H7 (cell line): Measurements from ENCODE around the gene LCN6. TPM values are rescaled to one million over a fixed set of nuclear protein-coding genes. Genes with fewer than 3 reads are reported as not detected.

Source experiments
- DNase-seq: peaks from one replicate; pipeline ENCODE4 v3.0.0; 2012
- H3K27me3 ChIP-seq: 2 replicates; pipeline ENCODE4 v1.6.0; 2011; ENCODE audit warnings: mild to moderate bottlenecking, low read length; ENCODE audit not compliant: control insufficient read depth, insufficient read depth
- H3K36me3 ChIP-seq: replicated peaks from 2 replicates; pipeline ENCODE4 v1.5.1; 2011; ENCODE audit warnings: low read length; ENCODE audit not compliant: control insufficient read depth, insufficient read depth
- H3K4me3 ChIP-seq: 2 replicates; pipeline ENCODE4 v1.5.1; 2011; ENCODE audit warnings: low read depth, mild to moderate bottlenecking, control low read depth, low read length, moderate library complexity; ENCODE audit not compliant: insufficient read depth
- total RNA-seq: library from RNA; depleted of rRNA; stranded (reverse); fragments of >200 nt; shearing (Covaris generic); gene quantifications from 2 replicates; pipeline ENCODE4 v1.2.3, GENCODE V29; 2014; rRNA removed

LCN6 gene
- total RNA-seq, 1 experiment from 2014 or later = not detected

GRCh38 chr9:136697821-136698526 is 50.4 kb downstream of the LCN6 start:
- Histone ChIP-seq H3K36me3 (no peaks in the 10 kb centered on the region), H3K4me3 (no peak overlapping the region), H3K27me3 (no peaks in the 10 kb centered on the region)
- no peak for DNase-seq

DNA sequence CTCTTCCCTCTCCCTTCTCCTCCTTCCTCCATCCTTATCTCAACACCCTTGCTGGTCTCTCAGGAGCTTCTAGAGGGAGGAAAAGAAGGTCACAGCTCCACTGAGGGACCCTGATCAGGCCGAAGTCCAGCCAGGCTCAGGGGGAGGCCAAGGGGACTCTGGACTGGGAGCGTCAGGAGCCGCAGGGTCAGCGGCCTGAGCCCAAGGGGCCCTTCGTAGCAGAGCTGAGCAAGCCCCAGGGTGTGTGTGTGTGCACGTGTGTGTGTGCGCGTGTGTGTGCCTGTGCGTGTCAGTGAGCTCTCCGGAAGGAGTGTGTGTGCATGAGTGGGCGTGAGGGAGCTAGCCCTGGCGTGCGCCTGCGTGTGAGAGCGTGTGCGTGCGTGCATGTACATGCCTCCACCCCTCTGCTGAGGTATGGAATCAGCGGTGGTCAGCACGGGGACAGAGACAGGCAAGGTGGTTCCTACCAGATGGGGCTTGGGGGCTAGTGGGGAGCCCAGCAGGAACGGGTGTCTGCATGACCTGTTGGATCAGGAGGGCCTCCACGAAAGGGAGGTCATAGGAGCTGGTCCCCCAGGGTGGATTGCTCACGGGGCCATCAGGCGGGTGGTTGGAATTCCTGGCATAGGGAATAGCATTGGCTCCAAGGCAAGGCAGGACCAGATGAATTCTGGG is 51.0 kb downstream of the LCN6 start:
- H3K27me3 ChIP-seq = no peaks in the 10 kb centered on the region
- no peaks in the 10 kb centered on the region for H3K36me3 ChIP-seq
- H3K4me3 ChIP-seq = no peak overlapping the region
- DNase-seq = no peak

DNA sequence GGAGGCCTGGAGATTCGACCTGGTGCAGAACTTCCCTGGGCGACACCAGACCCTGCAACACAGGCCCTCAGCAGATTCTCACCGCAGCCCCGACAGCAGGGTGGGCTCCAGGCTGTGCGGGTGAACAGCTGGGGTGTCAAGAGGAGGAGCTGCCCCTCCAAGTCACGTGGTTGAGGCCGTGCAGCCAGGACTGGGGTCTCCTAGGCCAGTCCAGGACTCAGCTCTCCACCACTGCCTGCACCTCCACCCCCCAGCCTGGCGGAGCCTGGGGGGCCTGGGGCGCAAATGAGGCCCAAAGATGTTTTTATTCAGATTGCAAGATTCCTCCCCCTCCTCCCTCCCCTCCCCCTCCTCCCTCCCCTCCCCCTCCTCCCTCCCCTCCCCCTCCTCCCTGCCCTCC is 51.8 kb downstream of the LCN6 start:
- H3K36me3 ChIP-seq = no peaks in the 10 kb centered on the region
- H3K4me3 ChIP-seq = no peak overlapping the region
- DNase-seq = no peak
- no peaks in the 10 kb centered on the region for H3K27me3 ChIP-seq

DNA sequence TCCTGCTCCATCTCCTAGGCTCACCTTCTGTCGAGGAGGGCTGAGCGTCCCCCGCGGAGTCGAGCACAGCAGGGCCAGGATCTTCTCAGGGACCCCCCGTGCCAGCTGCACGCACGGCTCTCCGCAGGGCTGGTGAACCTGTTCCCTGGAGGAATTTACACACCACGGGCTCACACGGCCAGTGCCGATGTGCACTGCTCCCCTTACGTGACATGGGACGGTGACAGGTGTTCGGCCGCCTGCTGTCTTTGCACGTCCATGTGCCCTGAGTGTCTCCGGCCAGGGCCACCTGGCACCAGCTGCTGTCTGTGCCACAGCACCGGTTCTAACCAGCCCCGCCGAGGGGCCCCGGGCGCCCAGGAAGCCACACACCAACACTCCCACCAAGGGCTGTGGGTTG is 52.4 kb downstream of the LCN6 start:
- DNase-seq = no peak
- Histone ChIP-seq H3K4me3 (no peak overlapping the region), H3K36me3 (no peaks in the 10 kb centered on the region), H3K27me3 (no peaks in the 10 kb centered on the region)

GRCh38 chr9:136695435-136695895 is 52.9 kb downstream of the LCN6 start:
- DNase-seq = no peak
- Histone ChIP-seq H3K36me3 (no peaks in the 10 kb centered on the region), H3K4me3 (no peak overlapping the region), H3K27me3 (no peaks in the 10 kb centered on the region)

- Histone ChIP-seq H3K36me3 (no peaks in the 10 kb centered on the region), H3K27me3 (no peaks in the 10 kb centered on the region), H3K4me3 (no peak overlapping the region)
- DNase-seq = no peak
Observed at GRCh38 chr9:136694872-136695247, 53.5 kb downstream of the LCN6 start.

DNA sequence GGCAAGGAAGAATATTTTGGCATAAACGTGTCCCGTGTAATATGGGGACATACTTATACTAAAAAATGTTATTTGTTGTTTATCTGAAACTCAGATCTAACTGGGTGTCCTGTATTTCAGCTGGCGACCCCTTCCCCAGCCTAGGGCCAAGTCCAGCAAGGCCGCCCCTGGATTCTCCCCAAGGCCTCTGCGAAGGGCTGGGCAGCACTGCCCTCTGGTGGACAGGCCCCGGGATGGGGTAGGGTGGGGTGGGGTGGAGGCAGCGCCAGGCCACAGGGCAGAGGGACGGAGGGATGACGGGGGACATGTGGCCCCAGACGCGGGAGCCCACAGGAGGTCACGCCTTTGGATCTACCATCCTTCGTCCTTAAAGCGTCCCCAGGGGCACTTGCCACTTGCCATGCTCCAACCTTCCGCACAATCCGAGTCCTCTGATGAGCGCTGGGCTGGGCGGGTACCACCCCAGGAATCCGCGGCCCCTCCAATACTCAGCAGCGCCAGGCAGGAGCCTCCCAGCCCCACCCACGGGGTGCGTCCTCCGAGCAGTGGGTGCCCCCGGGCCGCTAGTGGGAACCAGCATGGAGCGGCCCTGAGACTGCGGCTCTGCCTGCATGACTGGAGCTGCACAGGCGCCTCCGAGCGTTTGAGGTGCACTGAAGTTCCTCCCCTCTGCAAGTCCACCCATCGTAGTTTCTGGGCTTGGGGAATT is 54.0 kb downstream of the LCN6 start:
- peak; percentile 99 for DNase-seq
- H3K4me3 ChIP-seq = no peak overlapping the region
- H3K36me3 ChIP-seq = no peaks in the 10 kb centered on the region
- H3K27me3 ChIP-seq = no peaks in the 10 kb centered on the region

Other genes with a start within 250 kb of the LCN6 start
- 32.2 and 33.3 TPM in 2 replicates for gene NOTCH1, start 202.5 kb downstream of the LCN6 start, total RNA-seq
- gene EGFL7, start 85.6 kb downstream of the LCN6 start, total RNA-seq = 68.5 and 87.3 TPM in 2 replicates
- gene AGPAT2, start 61.1 kb downstream of the LCN6 start, total RNA-seq = 41.1 and 54.7 TPM in 2 replicates
- 57.0 and 75.7 TPM in 2 replicates for gene DIPK1B, start 36.0 kb downstream of the LCN6 start, total RNA-seq
- 0.76 and 1.4 TPM in 2 replicates for gene LCN10, start 5.6 kb downstream of the LCN6 start, total RNA-seq
- not detected in 2 replicates for gene LCN8, start 9.7 kb upstream of the LCN6 start, total RNA-seq
- gene LCN15, start 16.0 kb upstream of the LCN6 start, total RNA-seq = 0.18 TPM in 1 of 2 replicates, not detected in the other
- gene TMEM141, start 42.8 kb upstream of the LCN6 start, total RNA-seq = 73.9 and 80.6 TPM in 2 replicates
- 0.66 and 0.85 TPM in 2 replicates for gene CCDC183, start 47.8 kb upstream of the LCN6 start, total RNA-seq
- gene RABL6, start 59.4 kb upstream of the LCN6 start, total RNA-seq = 150 TPM in 2 replicates
- gene AJM1, start 94.0 kb upstream of the LCN6 start, total RNA-seq = 0.14 and 0.52 TPM in 2 replicates
- gene PHPT1, start 100.9 kb upstream of the LCN6 start, total RNA-seq = 68.2 and 75.5 TPM in 2 replicates
- 1.2 and 3.0 TPM in 2 replicates for gene MAMDC4, start 103.8 kb upstream of the LCN6 start, total RNA-seq
- gene EDF1, start 117.8 kb upstream of the LCN6 start, total RNA-seq = 213 and 240 TPM in 2 replicates
- 40.9 and 48.6 TPM in 2 replicates for gene TRAF2, start 138.0 kb upstream of the LCN6 start, total RNA-seq
- gene FBXW5, start 196.2 kb upstream of the LCN6 start, total RNA-seq = 97.5 and 105 TPM in 2 replicates
- gene C8G, start 196.7 kb upstream of the LCN6 start, total RNA-seq = not detected in 2 replicates
- 0.38 and 2.9 TPM in 2 replicates for gene LCN12, start 203.7 kb upstream of the LCN6 start, total RNA-seq
- 1.3 and 2.0 TPM in 2 replicates for gene PTGDS, start 229.0 kb upstream of the LCN6 start, total RNA-seq
- 0.21 and 0.33 TPM in 2 replicates for gene LCNL1, start 234.5 kb upstream of the LCN6 start, total RNA-seq
- 45.7 and 53.2 TPM in 2 replicates for gene PAXX, start 243.9 kb upstream of the LCN6 start, total RNA-seq
- not detected in 2 replicates for gene CLIC3, start 248.0 kb upstream of the LCN6 start, total RNA-seq